Measurements from ENCODE around the gene HS6ST3.

HS6ST3 gene

DNA sequence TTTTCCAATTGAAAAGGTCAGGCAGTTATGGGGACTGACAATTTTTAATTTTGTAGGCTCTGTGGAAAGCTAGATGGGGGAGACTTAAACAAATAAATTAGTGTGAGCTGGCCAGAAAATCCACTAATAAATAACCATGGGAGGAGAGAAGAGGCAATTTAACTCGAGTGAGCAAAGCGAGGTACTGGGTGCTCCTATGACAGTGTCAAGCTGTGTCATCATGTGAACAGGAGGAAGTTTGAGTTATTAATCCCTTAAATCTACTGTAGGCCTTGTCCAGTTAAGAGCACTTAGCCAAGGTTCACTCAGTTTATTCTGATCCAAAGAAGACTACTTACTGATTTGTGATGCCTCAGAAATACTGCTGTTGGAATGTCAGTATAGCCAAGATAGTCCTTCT is 781.6 kb downstream of the HS6ST3 start:
- H3K4me3 ChIP-seq (ENCODE audit: low read length) = no peak overlapping the region
- H3K4me2 ChIP-seq (ENCODE audit: low read length) = no peak overlapping the region
- H4K20me1 ChIP-seq (ENCODE audit: control insufficient read depth, insufficient read depth, low read depth, low read length) = no peaks in the 10 kb centered on the region
- H3K79me2 ChIP-seq (ENCODE audit: control insufficient read depth, low read length) = no peaks in the 10 kb centered on the region
- H3K4me1 ChIP-seq (ENCODE audit: control insufficient read depth, low read length) = no peaks in the 10 kb centered on the region
- H3K36me3 ChIP-seq (ENCODE audit: control insufficient read depth, low read length) = no peaks in the 10 kb centered on the region
- TF ChIP-seq, protein P1, sequence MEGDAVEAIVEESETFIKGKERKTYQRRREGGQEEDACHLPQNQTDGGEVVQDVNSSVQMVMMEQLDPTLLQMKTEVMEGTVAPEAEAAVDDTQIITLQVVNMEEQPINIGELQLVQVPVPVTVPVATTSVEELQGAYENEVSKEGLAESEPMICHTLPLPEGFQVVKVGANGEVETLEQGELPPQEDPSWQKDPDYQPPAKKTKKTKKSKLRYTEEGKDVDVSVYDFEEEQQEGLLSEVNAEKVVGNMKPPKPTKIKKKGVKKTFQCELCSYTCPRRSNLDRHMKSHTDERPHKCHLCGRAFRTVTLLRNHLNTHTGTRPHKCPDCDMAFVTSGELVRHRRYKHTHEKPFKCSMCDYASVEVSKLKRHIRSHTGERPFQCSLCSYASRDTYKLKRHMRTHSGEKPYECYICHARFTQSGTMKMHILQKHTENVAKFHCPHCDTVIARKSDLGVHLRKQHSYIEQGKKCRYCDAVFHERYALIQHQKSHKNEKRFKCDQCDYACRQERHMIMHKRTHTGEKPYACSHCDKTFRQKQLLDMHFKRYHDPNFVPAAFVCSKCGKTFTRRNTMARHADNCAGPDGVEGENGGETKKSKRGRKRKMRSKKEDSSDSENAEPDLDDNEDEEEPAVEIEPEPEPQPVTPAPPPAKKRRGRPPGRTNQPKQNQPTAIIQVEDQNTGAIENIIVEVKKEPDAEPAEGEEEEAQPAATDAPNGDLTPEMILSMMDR (IDR thresholded peaks at IDR 0.05; ENCODE audit: low read depth, low read length, poor library complexity, severe bottlenecking) = no peak
- no peak for TF ChIP-seq EZH2phosphoT487 (IDR thresholded peaks at IDR 0.05; ENCODE audit: borderline replicate concordance, low read length)
- no peaks in the 10 kb centered on the region for H3K9me3 ChIP-seq (ENCODE audit: control insufficient read depth, insufficient read depth, low read length)
- H3K27ac ChIP-seq (ENCODE audit: low read depth, low read length) = no peak overlapping the region
- no peaks in the 10 kb centered on the region for H3F3A ChIP-seq (ENCODE audit: control insufficient read depth, insufficient read depth)
- H3K9me2 ChIP-seq (replicated peaks; ENCODE audit: control insufficient read depth, low read length) = no peaks in the 10 kb centered on the region
- 0 out of 2 replicates have a peak, but pooled peaks cover 3% of the 10 kb centered on the region for H3K27me3 ChIP-seq (ENCODE audit: control insufficient read depth, low read length)

DNA sequence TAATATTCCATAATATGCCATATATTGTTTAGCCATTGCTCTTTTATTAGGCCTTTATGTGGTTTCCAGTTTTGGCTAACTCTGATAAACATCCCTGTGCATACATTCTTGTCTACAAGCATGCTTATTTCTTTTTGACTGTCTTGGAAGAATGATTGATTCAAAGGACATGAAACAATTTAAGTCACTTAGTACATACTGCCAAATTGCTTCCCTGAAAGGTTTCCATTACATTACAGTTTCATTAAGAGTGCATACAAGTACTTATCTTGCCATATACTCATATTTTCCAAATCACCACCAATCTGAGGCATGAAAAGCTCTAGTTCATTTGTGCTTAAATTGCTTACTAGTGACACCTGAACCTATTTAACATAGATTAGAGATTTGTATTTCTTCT is 790.5 kb downstream of the HS6ST3 start:
- TF ChIP-seq, protein P1 (IDR thresholded peaks at IDR 0.05; ENCODE audit: low read depth, low read length, poor library complexity, severe bottlenecking) = no peak
- TF ChIP-seq EZH2phosphoT487 (IDR thresholded peaks at IDR 0.05; ENCODE audit: borderline replicate concordance, low read length) = no peak
- Histone ChIP-seq H3K4me2 (ENCODE audit: low read length) (no peak overlapping the region), H3K36me3 (ENCODE audit: control insufficient read depth, low read length) (no peaks in the 10 kb centered on the region), H3K27ac (ENCODE audit: low read depth, low read length) (no peak overlapping the region), H3K9me2 (replicated peaks; ENCODE audit: control insufficient read depth, low read length) (no peaks in the 10 kb centered on the region), H3K4me1 (ENCODE audit: control insufficient read depth, low read length) (no peaks in the 10 kb centered on the region), H3K9me3 (ENCODE audit: control insufficient read depth, insufficient read depth, low read length) (no peaks in the 10 kb centered on the region), H3K79me2 (ENCODE audit: control insufficient read depth, low read length) (no peaks in the 10 kb centered on the region), H4K20me1 (ENCODE audit: control insufficient read depth, insufficient read depth, low read depth, low read length) (no peaks in the 10 kb centered on the region), H3K27me3 (ENCODE audit: control insufficient read depth, low read length) (no peaks in the 10 kb centered on the region), H3K4me3 (ENCODE audit: low read length) (no peak overlapping the region), H3F3A (ENCODE audit: control insufficient read depth, insufficient read depth) (no peaks in the 10 kb centered on the region)

Measured in DOHH2 (cell line).